Heart left ventricle (tissue), 13 donors: ENCODE data around the gene MIPOL1.

Source experiments
- POLR2A ChIP-seq, 2 donors: fragments of 450-650 bp; IDR thresholded peaks; one replicate each; pipeline ENCODE4 v1.6.1; 2017; ENCODE audit warnings: antibody characterized with exemption in 2 of 2, mild to moderate bottlenecking in 2 of 2, moderate library complexity in 2 of 2
- TF ChIP-seq, protein P1 (sequence below), 12 donors: fragments of 200-600 bp; sonication (generic) in 4 of 12; IDR thresholded peaks; one replicate each; pipeline versions ENCODE4 v1.5.0 to v1.8.0; 2018 to 2022; ENCODE audit warnings: antibody characterized with exemption in 12 of 12, mild to moderate bottlenecking in 5 of 12
- donor health status: ischemic (EF 13 %, LVEDD 7.1; RV severe dilation, severe dysfunction).
- donor health status: DM: no; HTN: yes; CAD: no.
- donor health status: DM: no; HTN: no; CAD: no.
- donor health status: ischemic (EF 25% LVEDD 6.9; RV normal size, moderate dysfunction).
- donor health status: ischemic (EF 25% LVEDD 5.7; RV mildly dilated, moderate dysfunction).
- donor health status: ischemic (EF 35%, LVEDD 5.7; RV mildly dilated, moderate dysfunction).
- donor health status: nonischemic (EF 11% LVEDD 7.7; RV severe dilation, severe dysfunction).
- donor health status: DM: yes; HTN: yes; CAD: no.
- donor health status: PGD.
- donor health status: ischemic (EF 29% LVEDD 5.4; RV normal size, mild dysfunction).
- donor health status: nonischemic (EF 23%, LVEDD 6.1; RV moderate dilation, normal function).

DNA sequence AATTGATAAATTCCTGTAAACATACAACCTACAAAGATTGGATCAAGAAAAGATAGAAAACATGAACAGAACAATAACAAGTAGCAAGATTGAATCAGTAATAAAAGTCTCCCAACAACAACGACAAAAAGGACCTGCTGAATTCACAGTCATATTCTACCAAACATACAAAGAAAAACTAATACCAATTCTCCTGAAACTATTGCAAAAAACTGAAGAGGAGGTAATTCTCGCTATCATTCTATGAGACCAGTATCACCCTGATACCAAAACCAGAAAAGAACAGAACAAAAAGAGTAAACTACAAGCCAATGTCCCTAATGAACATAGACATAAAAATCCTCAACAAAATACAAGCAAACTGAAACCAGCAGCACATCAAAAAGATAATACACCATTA, 39.8 kb upstream of the MIPOL1 start:
- no peak for TF ChIP-seq POLR2A (IDR thresholded peaks at IDR 0.05)
- TF ChIP-seq, protein P1, sequence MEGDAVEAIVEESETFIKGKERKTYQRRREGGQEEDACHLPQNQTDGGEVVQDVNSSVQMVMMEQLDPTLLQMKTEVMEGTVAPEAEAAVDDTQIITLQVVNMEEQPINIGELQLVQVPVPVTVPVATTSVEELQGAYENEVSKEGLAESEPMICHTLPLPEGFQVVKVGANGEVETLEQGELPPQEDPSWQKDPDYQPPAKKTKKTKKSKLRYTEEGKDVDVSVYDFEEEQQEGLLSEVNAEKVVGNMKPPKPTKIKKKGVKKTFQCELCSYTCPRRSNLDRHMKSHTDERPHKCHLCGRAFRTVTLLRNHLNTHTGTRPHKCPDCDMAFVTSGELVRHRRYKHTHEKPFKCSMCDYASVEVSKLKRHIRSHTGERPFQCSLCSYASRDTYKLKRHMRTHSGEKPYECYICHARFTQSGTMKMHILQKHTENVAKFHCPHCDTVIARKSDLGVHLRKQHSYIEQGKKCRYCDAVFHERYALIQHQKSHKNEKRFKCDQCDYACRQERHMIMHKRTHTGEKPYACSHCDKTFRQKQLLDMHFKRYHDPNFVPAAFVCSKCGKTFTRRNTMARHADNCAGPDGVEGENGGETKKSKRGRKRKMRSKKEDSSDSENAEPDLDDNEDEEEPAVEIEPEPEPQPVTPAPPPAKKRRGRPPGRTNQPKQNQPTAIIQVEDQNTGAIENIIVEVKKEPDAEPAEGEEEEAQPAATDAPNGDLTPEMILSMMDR (IDR thresholded peaks at IDR 0.05), result no peak
